Breast epithelium (tissue), 3 donors: ENCODE data around the gene HMGXB3.

Experiments
- POLR2A ChIP-seq: fragments of 450-650 bp; IDR thresholded peaks from one replicate; pipeline ENCODE4 v1.6.1; 2016; ENCODE audit warnings: antibody characterized with exemption, mild to moderate bottlenecking, moderate library complexity
- TF ChIP-seq, protein P1 (sequence below), 3 donors: fragments of 450-650 bp; IDR thresholded peaks; one replicate each; pipeline ENCODE4 v1.5.1; 2016 to 2017; ENCODE audit warnings: antibody characterized with exemption in 3 of 3, mild to moderate bottlenecking in 3 of 3, moderate library complexity in 3 of 3

DNA sequence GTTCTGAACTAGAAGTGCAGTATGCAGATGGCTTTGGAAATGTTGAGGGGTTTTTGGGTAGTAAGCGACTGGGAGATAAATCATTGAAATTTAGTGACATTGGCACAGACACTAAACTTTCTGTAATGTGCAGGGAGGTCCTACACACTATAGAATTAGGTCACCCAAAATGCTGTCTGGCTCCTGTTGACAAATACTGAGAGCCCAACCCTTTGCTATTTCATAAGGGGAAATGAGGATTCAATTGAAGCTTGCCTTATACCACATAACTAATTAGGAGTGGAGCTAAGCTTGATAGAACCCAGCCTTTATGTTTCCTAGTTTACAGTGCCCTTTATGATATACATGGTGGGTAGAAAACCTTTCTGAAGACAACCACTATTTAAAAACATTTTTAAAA is 22.6 kb downstream of the HMGXB3 start:
- TF ChIP-seq, protein P1, sequence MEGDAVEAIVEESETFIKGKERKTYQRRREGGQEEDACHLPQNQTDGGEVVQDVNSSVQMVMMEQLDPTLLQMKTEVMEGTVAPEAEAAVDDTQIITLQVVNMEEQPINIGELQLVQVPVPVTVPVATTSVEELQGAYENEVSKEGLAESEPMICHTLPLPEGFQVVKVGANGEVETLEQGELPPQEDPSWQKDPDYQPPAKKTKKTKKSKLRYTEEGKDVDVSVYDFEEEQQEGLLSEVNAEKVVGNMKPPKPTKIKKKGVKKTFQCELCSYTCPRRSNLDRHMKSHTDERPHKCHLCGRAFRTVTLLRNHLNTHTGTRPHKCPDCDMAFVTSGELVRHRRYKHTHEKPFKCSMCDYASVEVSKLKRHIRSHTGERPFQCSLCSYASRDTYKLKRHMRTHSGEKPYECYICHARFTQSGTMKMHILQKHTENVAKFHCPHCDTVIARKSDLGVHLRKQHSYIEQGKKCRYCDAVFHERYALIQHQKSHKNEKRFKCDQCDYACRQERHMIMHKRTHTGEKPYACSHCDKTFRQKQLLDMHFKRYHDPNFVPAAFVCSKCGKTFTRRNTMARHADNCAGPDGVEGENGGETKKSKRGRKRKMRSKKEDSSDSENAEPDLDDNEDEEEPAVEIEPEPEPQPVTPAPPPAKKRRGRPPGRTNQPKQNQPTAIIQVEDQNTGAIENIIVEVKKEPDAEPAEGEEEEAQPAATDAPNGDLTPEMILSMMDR (IDR thresholded peaks at IDR 0.05), result no peak
- TF ChIP-seq POLR2A, result no peak
